Breast epithelium (tissue), 3 donors: ENCODE measurements around the gene CGNL1.

Source experiments
- POLR2A ChIP-seq: fragments of 450-650 bp; IDR thresholded peaks from one replicate; pipeline ENCODE4 v1.6.1; 2016; ENCODE audit warnings: antibody characterized with exemption, mild to moderate bottlenecking, moderate library complexity
- POLR2AphosphoS5 ChIP-seq, 3 donors: sonication (generic); formaldehyde crosslinking; IDR thresholded peaks; one replicate each; pipeline ENCODE4 v1.6.1; 2017; ENCODE audit warnings: antibody characterized with exemption in 3 of 3
- TF ChIP-seq, protein P1 (sequence below), 3 donors: fragments of 450-650 bp; IDR thresholded peaks; one replicate each; pipeline ENCODE4 v1.5.1; 2016 to 2017; ENCODE audit warnings: antibody characterized with exemption in 3 of 3, mild to moderate bottlenecking in 3 of 3, moderate library complexity in 3 of 3

DNA sequence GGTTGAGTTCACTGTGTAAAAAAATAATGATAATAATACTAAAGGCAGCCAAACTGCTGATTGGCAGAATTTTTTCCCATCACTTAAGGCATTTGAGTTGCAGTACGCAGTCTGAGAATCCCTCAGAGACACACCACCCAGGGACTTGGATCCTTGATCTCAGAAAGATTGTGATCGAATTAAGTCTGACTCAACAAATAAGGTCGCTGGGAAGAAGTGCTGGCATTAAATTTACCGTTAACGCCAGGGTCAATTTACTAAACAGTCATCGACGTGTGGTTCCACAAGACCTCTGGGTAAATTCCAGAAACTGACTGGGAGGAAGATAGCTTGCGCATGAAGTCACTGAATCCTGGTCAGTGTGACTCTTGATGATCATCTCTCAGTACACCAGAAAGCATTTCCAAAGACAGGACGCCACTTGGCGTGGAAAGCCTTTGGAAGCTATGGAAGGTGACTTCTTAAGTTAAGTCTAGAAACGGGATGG, 48.3 kb upstream of the CGNL1 start:
- TF ChIP-seq, protein P1, sequence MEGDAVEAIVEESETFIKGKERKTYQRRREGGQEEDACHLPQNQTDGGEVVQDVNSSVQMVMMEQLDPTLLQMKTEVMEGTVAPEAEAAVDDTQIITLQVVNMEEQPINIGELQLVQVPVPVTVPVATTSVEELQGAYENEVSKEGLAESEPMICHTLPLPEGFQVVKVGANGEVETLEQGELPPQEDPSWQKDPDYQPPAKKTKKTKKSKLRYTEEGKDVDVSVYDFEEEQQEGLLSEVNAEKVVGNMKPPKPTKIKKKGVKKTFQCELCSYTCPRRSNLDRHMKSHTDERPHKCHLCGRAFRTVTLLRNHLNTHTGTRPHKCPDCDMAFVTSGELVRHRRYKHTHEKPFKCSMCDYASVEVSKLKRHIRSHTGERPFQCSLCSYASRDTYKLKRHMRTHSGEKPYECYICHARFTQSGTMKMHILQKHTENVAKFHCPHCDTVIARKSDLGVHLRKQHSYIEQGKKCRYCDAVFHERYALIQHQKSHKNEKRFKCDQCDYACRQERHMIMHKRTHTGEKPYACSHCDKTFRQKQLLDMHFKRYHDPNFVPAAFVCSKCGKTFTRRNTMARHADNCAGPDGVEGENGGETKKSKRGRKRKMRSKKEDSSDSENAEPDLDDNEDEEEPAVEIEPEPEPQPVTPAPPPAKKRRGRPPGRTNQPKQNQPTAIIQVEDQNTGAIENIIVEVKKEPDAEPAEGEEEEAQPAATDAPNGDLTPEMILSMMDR (IDR thresholded peaks at IDR 0.05) = no peak
- TF ChIP-seq POLR2A (no peak), POLR2AphosphoS5 (IDR thresholded peaks at IDR 0.05) (no peak)
